Right kidney (tissue), 9 donors: ENCODE data around the gene ARMC7.
"Not testable (repeated sequence)": the region's sequence is repeated elsewhere in the genome, so short reads cannot be mapped to it uniquely, and the experiment has no call there.

ENCODE experiments used
- DNase-seq: peaks from one replicate; pipeline ENCODE4 v3.0.0-alpha.2; 2016
- long read RNA-seq, 8 donors: transcript quantifications; one replicate each; lab custom pipeline, GENCODE V29; 2026

The ARMC7 gene
- long read RNA-seq, donor 1, partial matches to known transcripts = 0 of 4 reads
- long read RNA-seq, donor 1, other reads (novel, unspliced or antisense) = 0 of 4 reads
- long read RNA-seq, donor 2, partial matches to known transcripts = 0 of 3 reads
- long read RNA-seq, donor 2, other reads (novel, unspliced or antisense) = 0 of 3 reads
- long read RNA-seq, donor 3, partial matches to known transcripts = 7 of 40 reads
- long read RNA-seq, donor 3, other reads (novel, unspliced or antisense) = 31 of 40 reads
- long read RNA-seq, donor 4, partial matches to known transcripts = 5 of 8 reads
- long read RNA-seq, donor 4, other reads (novel, unspliced or antisense) = 0 of 8 reads
- long read RNA-seq, donor 5, partial matches to known transcripts = 0 of 3 reads
- long read RNA-seq, donor 5, other reads (novel, unspliced or antisense) = 0 of 3 reads
- long read RNA-seq, donor 6, partial matches to known transcripts = 5 of 12 reads
- long read RNA-seq, donor 6, other reads (novel, unspliced or antisense) = 0 of 12 reads
- long read RNA-seq, donor 7 = 0 reads
- long read RNA-seq, donor 8, partial matches to known transcripts = 0 of 5 reads
- long read RNA-seq, donor 8, other reads (novel, unspliced or antisense) = 0 of 5 reads

DNA sequence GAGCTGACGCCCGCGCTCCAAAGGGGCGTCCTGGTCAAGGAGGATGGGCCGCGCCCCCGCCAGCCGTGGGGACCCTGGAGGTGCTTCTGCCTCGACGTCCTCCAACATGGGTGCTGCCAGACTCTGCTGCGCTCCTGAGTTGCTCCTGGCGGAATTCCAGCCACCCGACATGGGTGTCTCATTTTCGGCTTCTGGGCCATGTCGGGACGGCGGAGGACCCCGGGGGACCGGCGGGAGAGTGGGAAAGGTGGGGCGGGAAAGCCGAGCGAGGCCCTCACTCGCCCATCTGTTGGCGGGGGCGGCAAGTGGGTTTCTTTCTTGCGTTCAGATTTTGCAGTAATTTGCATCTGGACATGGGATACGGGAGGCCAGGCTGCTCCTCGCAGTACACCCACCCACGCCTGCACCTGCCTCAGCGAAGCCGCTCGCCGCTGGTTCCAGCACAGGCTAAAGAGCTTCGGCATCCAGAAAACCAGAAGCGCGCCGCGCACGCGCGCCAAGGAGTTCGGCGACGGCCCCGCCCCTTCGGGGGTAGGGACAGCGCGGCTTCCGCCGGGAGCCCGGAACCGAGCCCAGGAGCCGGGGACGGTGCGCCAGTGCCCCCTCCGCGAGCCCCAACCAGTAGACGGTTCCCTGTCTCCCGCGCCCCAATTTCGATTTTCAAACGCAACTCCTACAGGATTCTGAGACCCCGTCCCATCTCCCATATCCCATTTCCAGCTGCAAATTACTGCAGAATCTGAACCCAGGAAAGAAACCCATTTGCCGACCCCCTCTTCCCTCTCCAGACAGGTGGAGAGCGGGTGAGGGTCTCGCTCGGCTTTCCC is at the start of gene ARMC7:
Gene ARMC7 (plus strand): TSS at position 563 of the 827 bp plus-strand sequence. CDS start 320 bp downstream, outside the sequence.
- DNase-seq = peak; percentile 86

DNA sequence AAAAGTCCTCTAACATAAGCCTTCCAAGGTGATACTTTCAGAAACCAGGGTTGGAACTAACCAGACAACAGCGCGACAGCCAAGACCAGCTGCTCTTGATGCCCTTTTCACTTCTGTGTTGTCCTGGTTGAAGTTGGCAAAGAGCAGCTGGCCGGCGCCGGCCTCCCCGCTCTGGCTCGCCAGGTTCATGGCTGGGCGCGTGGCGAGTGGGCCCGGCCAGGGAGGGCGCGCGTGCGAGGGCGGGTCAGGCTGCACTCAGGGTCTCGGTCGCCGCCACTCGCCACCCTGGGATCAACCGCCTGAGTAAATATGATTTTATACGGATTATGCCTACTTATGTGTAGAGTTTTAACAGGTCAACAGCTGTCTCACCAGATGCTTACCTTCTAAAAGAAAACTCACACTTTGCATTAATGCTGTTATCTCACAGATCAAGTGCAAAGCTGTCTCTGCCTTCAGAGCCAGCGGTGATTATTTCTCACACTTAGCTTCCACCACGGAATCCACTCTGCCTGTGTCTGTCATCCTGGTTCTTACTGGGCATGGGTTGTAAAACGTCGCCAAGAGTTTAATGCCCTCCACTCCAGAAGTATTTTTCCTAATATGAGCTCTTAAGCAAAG is 49.2 kb upstream of the ARMC7 start:
- no peak for DNase-seq

DNA sequence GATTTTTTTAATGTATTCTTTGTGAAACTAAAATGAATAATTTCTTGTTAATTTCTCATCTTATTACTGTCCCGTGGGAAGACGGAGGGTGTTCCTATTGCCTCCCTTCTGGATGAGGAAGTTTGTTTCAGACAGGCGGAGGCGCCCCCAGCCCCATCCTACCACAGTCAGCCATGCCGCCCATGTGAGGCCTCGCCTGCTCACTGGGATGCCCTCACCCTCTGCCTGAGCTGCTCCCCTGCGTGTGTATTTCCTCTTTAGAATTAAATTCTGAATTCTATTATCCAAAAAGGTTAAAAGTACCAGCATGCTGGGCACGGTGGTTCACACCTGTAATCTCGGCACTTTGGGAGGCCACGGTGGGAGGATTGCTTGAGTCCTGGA is 48.7 kb upstream of the ARMC7 start:
- DNase-seq = no peak

- no peak for DNase-seq
Measured at GRCh38 chr17:75061618-75062017, 48.2 kb upstream of the ARMC7 start.

- DNase-seq = no peak
Measured at GRCh38 chr17:75063201-75063600, 46.6 kb upstream of the ARMC7 start.

DNA sequence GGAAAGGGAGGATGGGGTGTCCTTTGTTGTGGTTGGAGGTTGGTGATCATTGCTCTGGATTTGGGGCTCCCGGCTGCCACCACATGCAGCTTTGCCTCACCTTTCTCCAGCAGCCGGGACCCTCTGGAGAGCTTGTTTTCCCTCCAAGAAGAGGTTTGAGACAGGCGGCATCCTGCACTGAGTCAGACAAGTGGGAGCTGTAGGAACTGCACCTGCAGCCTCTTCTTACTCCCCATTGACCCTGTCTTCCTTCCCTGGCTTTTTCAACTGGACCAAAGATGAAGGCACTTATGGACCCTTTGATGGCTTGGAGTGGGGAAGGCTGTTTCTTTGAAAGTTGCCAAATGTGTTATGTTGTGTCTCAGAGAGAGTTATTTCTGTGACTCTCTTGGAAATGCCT is 46.1 kb upstream of the ARMC7 start:
- no peak for DNase-seq

- no peak for DNase-seq
Measured at GRCh38 chr17:75064040-75064439, 45.7 kb upstream of the ARMC7 start.

- DNase-seq = no peak
Measured at GRCh38 chr17:75064460-75064859, 45.3 kb upstream of the ARMC7 start.

DNA sequence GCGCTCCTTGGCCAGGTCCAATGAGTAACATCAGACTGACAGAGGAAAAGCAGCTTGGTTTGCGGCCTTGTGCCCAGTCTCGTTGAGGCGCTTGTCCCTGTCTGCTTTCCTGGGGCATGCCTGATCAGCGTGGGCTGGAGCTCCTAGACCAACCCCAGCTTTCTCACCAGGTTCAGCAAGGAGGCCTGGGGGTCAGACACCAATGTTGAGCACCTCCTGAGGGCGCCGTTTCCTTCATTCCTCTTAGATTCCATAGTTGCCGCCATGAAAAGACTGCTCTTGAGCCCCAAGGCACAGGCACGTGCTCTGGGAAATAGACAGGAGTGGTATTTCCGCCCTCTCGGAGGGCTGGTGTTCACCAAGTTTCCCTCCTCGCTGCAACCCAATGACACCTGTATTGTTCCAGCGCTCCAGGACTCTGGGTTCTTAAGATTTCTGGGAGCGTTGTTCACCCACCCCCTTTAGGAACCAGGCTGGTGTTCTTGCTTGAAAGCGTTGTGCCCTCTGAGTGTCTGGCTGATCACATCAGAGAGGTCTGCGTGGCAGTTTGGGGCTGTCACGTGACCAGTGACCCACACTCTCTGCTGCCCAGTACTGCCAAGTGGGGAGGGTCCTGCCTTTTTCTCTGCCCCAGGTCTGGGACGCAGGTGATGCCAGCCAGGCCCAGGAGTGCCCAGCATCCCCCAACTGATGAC is 44.8 kb upstream of the ARMC7 start:
- no peak for DNase-seq

DNA sequence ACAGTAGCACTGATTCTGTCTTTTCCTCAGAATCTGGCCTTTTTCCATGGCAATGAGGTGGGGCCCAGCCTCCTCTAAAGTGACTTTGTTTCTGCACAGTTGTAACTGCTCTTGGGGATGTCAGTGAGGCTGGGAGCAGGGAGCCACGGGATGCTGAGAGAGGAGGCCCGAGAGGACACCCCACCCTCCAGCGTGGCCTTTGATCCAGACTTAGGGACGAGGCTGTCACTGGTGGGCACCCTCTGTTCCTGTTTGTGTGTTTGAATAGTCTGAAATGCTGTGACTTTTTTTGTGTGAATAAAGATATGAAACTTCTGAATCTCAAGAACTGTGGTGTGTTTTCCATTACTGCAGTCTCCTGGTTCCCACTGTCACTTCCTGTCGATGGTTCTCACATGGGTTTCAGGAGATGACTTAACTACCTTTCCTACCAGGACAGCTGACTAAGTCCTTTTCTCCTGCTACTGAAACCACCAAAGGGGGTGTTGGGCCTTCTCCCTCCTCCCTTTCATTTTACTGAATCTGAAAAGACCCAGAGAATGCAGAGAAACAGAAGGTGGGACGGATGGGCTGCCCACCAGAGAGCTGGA is 44.1 kb upstream of the ARMC7 start:
- no peak for DNase-seq

- no peak for DNase-seq
Measured at GRCh38 chr17:75067856-75068255, 41.9 kb upstream of the ARMC7 start.

DNA sequence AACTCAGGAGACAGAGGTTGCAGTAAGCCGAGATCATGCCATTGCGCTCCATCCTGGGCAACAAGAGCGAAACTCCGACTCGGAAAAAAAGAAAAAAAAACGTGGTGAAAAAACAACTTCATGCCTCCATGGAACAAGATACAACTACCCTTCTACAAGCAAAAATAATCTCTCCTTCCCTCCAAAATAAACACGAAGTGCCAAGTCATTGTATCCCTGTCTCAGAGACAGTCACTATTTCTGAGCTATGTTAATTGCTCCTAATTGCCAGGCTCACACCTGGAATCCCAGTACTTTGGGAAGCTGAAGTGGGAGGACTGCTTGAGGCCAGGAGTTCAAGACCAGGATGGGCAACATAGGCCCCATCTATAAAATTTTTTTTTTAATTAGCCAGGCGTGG is 41.0 kb upstream of the ARMC7 start:
- DNase-seq = no peak

GRCh38 chr17:75069783-75070182 is 40.0 kb upstream of the ARMC7 start:
- no peak for DNase-seq

DNA sequence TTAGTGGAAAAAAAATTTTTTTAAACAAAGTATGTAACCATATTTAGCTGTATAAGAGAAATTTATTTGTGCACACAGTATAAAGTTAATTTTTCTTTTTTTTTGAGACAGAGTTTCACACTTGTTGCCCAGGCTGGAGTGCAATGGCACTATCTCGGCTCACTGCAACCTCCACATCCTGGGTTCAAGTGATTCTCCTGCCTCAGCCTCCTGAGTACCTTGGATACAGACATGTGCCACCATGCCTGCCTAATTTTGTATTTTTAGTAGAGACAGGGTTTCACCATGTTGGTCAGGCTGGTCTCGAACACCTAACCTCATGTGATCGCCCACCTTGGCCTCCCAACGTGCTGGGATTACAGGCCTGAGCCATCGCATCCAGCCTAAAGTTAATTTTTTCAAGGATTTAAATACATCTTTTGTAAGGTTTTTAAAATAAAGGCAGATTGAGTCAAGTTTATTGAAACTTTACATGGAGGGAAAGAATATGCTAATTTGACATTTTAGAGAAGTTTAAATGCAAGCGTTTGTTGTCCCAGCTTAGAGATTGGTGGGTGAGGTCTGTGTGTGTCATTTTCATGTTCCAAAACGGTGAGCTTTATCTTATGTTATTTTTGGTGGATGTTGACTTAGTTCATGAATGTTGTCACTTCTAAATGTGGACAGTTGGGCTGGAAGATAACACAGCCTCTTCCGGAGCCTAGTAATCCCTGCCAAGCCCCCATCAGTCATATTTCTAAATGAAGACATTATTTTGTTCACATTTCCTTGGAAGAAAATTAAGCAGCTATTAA is 38.1 kb upstream of the ARMC7 start:
- DNase-seq = not testable (repeated sequence)

DNA sequence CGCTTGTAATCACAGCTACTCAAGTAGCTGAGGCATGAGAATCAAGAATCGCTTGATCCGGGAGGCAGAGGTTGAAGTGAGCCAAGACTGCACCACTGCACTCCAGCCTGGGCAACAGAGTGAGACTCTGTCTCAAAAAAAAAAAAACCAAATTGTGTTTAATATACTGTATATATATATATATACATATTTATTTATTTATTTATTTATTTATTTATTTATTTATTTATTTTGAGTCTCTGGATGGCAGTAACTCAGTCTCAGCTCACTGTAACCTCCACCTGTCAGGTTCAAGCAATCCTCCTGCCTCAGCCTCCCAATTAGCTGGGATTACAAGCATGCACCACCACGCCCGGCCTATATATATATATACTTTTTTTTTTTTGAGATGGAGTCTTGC is 36.9 kb upstream of the ARMC7 start:
- not testable (repeated sequence) for DNase-seq

DNA sequence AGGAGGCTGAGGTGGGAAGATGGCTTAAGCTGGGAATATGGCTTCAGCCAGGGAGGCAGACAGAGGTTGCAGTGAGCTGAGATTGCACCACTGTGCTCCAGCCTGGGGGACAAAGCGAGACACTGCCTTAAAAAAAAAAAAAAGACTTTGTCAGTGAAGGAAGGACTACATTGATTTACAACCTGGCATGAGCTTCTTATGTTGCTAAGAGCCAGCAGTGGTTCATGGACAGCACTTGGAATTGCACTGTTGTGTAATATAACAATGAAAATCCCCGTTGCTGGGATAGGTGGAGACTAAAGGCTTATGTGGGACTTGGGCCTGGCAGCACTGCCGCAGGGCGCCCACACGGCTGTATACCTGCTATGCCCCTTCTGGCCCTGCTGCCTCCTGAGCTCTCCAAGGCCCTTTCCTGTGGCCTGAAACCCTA is 36.1 kb upstream of the ARMC7 start:
- no peak for DNase-seq

- DNase-seq = no peak
Measured at GRCh38 chr17:75074532-75074931, 35.2 kb upstream of the ARMC7 start.

GRCh38 chr17:75075597-75076336 is 34.0 kb upstream of the ARMC7 start:
- no peak for DNase-seq

GRCh38 chr17:75077072-75077495 is 32.7 kb upstream of the ARMC7 start:
- no peak for DNase-seq
